ENCODE data around the gene CEACAM8.
"Not testable (repeated sequence)": the region's sequence is repeated elsewhere in the genome, so short reads cannot be mapped to it uniquely, and the experiment has no call there.

The CEACAM8 gene

GRCh38 chr19:42594617-42595489, at the start of gene CEACAM8:
CEACAM8 (minus strand) TSS chr19:42594924; CDS start chr19:42594828, 96 bp downstream.
- DNase-seq (ENCODE audit: low spot score): no peak

- DNase-seq (ENCODE audit: low spot score): not testable (repeated sequence)
These were observed 44.8 kb upstream of the CEACAM8 start for GRCh38 chr19:42639324-42640092.

GRCh38 chr19:42635233-42635539, 40.5 kb upstream of the CEACAM8 start:
- no peak for DNase-seq (ENCODE audit: low spot score)

GRCh38 chr19:42634409-42635232, 39.9 kb upstream of the CEACAM8 start:
- peak; percentile 41 for DNase-seq (ENCODE audit: low spot score)

- no peak for DNase-seq (ENCODE audit: low spot score)
These were observed 34.5 kb upstream of the CEACAM8 start for GRCh38 chr19:42629191-42629590.

- no peak for DNase-seq (ENCODE audit: low spot score)
These were observed 33.9 kb upstream of the CEACAM8 start for GRCh38 chr19:42628411-42629140.

- DNase-seq (ENCODE audit: low spot score): no peak
These were observed 33.2 kb upstream of the CEACAM8 start for GRCh38 chr19:42627916-42628315.

- DNase-seq (ENCODE audit: low spot score): no peak
These were observed 31.5 kb upstream of the CEACAM8 start for GRCh38 chr19:42626181-42626580.

- DNase-seq (ENCODE audit: low spot score): no peak
These were observed 24.5 kb upstream of the CEACAM8 start for GRCh38 chr19:42619271-42619670.

GRCh38 chr19:42613666-42614065, 18.9 kb upstream of the CEACAM8 start:
- no peak for DNase-seq (ENCODE audit: low spot score)

- DNase-seq (ENCODE audit: low spot score): not testable (repeated sequence)
These were observed 15.7 kb upstream of the CEACAM8 start for GRCh38 chr19:42610401-42610915.

- DNase-seq (ENCODE audit: low spot score): peak; percentile 58
These were observed 12.1 kb upstream of the CEACAM8 start for GRCh38 chr19:42606660-42607351.

- peak; percentile 48 for DNase-seq (ENCODE audit: low spot score)
These were observed 7.2 kb upstream of the CEACAM8 start for GRCh38 chr19:42601811-42602443.

GRCh38 chr19:42596391-42597072, 1.8 kb upstream of the CEACAM8 start:
- peak; percentile 2 for DNase-seq (ENCODE audit: low spot score)

- no peak for DNase-seq (ENCODE audit: low spot score)
These were observed 937 bp upstream of the CEACAM8 start for GRCh38 chr19:42595550-42596172.

- DNase-seq (ENCODE audit: low spot score): no peak
These were observed 4.9 kb downstream of the CEACAM8 start for GRCh38 chr19:42589792-42590191.

GRCh38 chr19:42584466-42584865, 10.3 kb downstream of the CEACAM8 start:
- no peak for DNase-seq (ENCODE audit: low spot score)

GRCh38 chr19:42577016-42577415, 17.7 kb downstream of the CEACAM8 start:
- no peak for DNase-seq (ENCODE audit: low spot score)

GRCh38 chr19:42576241-42576640, 18.5 kb downstream of the CEACAM8 start:
- DNase-seq (ENCODE audit: low spot score): no peak

Measured in RKO (cell line).